ENCODE data around the gene STXBP5.
"Not testable (repeated sequence)": the region's sequence is repeated elsewhere in the genome, so short reads cannot be mapped to it uniquely, and the experiment has no call there.

STXBP5 gene

DNA sequence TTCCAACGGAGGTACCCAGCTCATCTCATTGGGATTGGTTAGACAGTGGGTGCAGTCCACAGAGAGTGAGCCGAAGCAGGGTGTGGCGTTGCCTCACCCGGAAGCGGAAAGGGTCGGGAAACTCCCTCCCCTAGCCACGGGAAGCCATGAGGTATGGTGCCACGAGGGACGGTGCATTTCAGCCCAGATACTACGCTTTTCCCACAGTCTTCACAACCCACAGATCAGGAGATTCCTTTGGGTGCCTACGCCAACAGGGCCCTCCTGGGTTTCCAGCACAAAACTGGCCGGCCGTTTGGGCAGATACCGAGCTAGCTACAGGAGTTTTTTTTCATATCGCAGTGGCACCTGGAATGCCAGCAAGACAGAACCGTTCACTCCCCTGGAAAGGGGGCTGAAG lies 46.9 kb downstream of the STXBP5 start:
- DNase-seq = no peak

DNA sequence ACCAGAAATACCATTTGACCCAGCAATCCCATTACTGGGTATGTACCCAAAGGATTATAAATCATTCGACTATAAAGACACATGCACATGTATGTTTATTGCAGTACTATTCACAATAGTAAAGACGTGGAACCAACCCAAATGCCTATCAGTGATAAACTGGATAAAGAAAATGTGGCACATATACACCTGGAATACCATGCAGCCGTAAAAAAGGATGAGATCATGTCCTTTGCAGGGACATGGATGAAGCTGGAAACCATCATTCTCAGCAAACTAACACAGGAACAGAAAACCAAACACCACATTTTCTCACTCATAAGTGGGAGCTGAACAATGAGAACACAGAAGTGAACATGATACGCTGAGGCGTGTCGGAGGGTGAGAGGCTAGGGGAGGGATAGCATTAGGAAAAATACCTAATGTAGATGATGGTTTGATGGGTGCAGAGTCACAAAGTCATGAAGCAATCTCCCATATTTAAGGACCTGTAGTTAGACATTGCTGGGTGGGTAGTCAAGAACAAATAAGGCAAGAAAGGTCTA lies 50.8 kb downstream of the STXBP5 start:
- DNase-seq = not testable (repeated sequence)

DNA sequence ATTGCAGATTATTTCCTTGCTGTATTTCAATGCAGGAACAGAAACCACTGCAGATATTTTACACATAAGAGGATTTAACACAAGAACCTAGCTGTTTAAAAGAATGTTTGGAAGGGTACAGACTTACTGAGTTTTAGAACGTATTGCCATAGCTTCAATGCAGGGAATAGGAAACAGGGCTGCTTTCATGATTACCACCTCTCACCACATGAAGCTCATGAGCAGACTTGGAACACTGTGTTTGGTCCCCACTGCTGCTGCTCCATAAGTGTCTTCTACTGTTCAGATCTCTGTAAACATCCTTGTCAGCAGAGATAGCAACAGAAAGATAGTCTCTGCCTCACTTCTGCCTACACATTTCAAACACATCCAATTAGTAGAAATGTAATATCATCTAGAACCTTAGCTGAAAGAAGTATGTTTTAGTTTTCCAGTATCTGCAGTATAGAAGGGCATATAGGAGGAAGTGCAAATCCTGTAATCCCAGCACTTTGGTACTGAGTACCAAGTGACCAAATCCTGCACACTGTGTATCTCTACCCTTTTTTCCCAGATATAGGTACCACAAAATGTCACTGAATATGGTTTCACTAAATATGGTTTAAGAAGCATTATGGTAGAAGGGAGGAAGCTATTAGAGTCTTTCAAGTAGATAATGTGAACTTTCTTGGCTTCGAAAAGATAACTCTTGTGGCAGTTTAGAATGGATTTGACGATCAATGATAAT lies 51.9 kb downstream of the STXBP5 start:
- DNase-seq = no peak

DNA sequence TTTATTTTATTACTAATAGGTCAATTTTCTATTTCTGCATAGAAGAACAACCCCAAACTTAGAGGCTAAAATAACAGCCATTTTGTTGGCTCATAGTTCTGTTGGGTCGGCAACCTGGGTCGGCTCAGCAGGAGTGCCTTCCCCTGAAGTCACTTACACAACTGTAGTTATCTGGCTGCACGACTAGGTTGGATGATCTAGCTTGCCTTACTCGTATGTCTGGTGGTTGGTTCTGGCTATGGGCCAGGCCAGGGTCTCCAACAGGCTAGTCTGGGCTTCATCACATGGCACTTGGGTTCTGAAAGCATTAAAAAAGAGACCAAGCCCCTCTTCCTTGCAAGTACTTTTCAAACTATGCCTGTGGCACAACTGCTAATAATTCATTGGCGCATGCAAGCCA lies 53.5 kb downstream of the STXBP5 start:
- DNase-seq = no peak

DNA sequence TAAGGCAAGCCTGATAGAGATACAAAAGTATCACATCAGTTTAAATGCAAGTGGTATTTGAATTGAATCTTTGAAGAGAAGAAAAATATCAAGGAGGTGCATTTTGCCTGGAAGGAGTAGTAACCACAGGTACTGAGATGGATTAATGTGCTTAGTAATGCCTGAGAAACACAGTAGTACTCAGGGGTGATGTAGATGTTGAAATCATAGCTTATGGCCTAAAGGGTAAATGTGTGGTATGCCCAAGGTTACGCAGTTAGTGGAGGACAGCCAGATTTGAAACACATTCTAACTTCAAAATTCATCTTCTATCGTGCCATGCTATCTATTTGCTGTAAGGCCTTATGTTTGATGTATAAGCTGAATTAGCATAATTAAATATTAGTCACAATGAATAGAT lies 55.9 kb downstream of the STXBP5 start:
- no peak for DNase-seq

DNA sequence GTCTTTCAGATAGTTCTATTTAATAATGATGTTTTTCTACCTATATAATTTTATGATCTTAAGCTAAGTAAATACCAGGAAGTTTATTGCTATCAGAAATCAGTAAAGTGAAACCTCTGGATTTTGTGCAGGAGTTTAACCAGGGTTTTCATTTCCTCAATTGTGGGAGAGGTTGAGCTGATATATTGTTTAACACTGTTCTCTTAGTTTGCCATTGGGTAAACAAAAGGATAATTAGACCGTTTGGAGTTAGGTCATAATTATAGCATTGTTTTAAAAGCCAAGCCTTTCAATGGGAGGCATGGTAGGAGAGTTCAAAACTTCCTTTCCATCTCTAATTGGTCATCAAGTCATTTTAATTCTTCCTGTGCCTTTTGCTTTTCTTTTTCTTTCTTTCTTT lies 58.7 kb downstream of the STXBP5 start:
- DNase-seq = no peak

DNA sequence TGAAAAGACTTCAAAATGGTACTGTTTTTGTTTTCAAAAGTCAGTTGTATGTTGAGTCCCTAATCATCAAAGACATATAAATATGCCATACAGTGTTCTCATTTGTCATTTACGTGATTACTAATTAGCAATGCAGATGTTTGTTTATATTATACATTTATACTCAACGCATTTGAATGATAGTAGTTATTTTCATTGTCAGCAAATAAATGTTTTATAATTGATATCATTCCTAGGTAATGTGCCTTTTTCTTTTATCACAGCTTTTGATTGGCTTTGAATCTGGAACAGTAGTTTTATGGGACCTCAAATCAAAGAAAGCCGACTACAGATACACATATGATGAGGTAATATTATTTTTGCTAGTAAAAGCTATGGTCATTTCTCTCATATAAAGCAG lies 62.6 kb downstream of the STXBP5 start:
- DNase-seq = no peak

DNA sequence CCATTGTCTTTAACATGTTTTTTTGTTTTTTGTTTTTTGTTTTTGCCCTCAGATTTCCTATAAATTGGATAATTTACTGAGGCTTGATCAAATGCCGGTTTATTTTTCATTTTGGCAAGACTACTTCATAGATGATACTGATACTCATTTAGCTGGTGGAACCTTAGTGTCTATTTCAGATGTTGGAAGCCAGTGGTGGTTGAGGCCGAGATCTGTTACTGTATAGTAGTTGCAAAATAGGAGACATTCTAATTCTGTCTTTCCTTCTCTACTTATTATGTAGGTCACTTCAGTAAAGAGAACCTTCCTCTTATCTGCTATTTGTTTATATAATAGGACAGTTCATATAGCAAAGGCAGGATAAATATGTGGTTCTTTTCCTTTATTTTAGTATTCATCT lies 63.4 kb downstream of the STXBP5 start:
- DNase-seq = no peak

DNA sequence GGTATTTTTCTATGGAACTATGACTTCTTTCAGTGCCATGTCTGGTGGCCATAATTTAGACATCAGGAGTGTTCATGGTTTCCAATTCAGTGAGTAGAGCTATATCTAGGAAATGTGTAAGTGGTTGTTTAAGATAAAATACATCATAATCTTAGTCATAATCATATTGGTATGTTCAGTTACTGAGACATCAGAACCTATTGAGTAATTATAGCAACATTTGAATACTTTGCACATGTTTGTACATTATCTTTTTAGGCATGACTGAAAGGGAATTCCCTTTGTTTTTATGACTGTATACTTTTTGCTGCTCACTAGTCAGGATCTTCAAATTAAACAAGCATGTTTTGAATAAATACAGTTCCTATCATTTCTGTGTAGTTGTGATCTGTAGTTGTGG lies 64.0 kb downstream of the STXBP5 start:
- no peak for DNase-seq

DNA sequence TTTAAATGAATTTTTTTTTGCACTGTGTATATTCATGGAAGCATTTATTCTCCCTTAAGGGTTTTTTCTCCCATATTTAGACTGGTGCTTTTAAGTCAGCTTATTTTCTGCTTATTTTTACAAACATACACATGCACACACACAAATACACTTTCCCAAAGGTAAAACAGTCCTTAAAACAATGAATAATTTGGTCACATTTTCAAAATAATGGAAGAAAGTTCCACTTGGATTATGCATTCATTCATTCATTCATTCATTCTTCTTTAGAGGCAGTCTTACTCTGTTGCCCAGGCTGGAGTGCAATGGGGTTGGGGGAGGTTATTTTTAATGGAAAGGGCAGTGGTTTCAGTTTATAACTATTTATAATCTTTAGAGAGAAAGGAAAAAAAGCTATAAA lies 69.8 kb downstream of the STXBP5 start:
- DNase-seq = no peak

DNA sequence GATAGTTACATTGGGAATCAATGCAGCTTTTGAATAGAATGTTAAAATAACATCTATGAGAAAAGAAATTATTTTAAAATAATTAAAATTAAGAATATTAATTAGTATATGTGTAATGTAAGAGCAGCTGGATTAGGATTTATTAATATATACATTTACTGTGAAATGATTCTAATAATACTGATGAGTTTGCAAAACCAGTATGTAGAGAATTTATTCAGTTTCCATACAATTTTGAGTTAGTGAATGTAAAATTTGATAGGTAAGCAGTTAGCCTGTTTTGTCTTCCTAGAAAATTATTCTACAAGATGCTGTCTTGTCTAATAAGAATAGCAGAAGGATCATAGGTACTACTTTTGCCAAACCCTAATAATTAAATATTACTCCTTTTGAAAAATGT lies 70.6 kb downstream of the STXBP5 start:
- no peak for DNase-seq

DNA sequence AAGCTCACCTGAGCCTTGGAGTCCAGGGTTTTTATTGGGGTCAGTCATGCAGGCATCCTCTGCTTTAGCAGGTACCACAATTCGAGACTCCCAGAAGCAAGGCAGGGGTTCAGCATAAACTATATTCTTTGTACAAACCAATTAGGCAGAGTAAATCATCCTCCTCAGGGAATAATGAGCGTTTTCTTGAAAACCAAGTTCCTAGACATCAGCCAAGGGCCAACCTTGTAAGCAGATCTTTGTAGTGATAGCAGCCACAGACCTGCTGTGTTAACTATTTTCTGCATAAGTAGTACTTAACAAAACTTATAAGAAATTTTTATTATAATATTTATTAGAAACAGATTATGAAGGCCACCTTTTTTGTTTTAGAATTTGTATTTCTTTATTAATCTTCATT lies 74.7 kb downstream of the STXBP5 start:
- no peak for DNase-seq

DNA sequence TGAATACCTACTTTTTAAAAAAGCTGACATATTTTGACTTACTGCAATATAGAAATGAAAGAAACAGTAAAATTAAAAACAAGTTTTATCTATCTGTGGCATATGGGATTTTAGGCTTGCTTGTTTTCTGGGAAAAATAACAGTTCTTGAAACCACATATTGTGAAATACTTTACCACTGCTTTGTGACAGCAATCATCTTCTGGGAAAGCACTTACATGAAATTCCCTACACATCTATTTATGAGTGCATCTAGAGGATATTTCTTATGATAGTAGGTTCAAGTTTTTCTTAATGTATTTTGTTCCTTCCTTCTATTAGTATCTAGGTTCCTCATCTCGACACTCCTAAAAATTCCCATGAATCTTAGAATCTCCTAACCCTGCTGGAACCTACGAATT lies 75.2 kb downstream of the STXBP5 start:
- no peak for DNase-seq

DNA sequence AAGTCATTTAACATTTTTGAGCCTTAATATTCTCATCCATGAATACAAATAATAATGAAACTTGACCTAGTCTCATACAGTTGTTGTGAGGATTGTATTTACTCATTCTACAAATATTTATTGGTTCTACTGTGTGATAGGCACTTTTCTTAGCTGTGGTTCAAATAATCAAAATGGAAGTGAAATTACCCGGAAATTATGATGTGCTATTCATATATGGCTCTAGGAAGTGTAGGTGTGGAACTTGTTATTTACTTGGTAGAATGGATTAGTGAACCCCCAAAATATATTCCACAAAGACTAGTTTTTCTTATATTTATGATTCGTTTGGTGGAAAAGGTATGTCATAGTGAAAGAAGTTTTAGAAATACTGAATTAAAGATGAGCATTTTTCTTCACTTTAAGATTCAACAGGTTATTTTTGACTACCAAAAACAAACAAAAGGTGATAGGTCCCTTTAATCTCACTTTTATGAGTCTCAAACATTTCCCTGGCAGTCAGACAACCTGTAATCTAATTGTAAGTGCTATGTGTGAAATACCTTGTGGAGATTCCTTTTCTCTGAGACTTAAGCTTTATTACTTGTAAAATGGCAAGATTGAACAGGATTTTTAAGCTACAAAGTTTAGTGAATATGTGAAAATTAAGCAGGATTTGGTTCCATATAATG lies 77.8 kb downstream of the STXBP5 start:
- DNase-seq = no peak

DNA sequence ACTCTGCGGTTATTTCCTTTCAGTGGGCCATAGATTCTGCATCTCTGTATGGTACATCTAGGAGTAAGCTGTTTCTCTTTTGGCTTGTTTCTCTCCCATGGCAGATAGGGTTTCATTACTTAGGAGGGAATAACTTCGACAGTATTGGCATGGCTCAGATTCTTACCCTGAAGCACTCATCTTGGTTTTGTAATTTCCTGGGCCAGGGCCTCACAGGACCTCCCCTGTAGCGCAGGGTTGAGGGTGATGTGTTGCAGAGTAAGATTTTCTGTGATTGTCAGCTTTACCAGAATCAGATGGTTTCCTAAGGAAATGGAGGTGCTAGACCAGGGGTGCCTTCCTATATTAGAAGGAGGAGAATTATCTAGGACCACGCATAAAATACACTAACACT lies 78.3 kb downstream of the STXBP5 start:
- DNase-seq = no peak

DNA sequence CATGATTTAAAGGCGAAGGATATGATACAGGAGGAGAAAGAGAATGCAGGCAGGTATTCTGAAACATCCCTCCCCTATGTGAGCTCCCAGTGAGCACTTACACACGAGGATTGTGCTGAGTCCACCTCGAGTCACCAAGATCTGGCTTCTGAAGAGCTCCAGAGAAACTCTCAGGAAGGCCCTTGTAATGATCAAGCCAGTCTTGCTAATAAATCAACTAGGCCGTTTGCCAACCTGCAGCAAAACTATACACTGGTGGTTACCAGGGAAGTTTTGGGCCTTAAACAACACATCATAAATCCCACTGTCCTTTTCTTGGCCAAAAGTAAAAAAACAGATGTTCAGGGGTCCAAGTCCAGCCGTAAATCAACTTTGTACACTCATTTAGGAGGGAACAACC lies 79.2 kb downstream of the STXBP5 start:
- no peak for DNase-seq

DNA sequence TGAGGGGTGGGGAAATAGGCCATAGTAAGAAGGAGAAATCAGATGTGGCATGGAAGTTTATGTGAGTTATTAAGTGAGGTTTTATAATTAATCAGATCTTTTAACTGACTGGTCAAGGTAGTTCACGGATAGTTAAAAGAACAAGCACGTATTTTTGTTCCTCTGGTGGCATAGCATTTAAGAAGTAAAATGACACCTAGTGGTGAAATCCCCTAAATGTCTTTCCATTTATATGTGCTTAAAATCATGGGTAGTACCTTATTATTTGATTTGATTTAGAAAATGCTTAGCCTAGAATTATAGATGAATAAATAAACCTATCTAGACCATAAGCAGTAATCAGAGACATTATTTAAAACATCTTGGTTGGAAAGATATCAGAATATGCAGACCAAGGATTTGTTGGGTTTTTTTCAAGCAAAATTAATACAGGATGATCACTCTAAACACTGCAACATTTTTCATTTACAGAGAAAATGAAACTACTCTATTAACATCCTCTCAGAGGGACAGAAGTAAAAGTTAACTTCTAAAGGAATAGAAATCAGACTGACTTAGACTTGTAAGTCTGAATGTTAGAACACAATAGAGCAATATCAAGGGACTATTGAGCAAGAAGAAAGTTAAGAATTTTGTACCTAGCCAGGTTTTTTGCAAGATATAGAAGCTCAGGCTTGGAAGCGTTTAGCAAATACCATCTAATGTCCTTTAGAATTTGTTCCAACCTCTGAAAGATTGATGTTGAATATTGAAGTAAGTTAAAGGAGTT lies 81.1 kb downstream of the STXBP5 start:
- no peak for DNase-seq

DNA sequence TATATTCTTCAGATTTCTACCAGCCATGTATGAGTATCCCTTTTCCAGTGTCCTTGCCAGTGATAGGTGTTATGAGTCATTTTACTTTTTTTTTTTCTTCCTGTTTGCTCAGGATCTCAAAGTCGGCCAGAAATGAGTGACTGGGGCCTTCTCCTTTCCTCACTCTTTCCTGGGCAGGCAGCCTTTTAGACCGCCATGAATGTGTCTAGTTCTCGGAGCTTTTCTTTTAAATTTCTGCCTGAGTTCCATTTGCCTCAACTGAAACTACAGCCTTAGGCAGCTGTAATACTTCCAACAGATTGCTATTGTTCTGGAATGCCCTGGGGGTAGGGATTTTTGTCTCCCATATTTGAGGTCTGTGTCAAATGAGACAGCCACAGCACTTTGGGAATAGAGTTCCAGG lies 83.7 kb downstream of the STXBP5 start:
- no peak for DNase-seq

DNA sequence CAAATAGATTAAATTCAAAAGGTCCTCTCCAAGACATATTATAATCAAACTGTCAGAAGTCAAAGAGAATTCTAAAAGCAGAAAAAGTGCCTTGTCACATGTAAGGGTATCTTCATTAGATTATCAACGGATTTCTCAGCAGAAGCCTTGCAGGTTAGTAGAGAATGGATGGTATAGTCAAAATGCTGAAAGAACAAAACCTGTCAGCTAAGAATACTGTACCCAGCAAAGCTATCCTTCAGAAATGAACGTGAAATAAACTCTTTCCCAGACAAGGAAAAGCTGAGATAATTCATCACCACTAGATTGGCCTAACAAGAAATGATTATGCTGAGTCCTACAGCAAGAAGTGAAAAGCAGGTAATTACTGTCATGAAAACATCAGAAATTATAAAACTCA lies 92.9 kb downstream of the STXBP5 start:
- no peak for DNase-seq

DNA sequence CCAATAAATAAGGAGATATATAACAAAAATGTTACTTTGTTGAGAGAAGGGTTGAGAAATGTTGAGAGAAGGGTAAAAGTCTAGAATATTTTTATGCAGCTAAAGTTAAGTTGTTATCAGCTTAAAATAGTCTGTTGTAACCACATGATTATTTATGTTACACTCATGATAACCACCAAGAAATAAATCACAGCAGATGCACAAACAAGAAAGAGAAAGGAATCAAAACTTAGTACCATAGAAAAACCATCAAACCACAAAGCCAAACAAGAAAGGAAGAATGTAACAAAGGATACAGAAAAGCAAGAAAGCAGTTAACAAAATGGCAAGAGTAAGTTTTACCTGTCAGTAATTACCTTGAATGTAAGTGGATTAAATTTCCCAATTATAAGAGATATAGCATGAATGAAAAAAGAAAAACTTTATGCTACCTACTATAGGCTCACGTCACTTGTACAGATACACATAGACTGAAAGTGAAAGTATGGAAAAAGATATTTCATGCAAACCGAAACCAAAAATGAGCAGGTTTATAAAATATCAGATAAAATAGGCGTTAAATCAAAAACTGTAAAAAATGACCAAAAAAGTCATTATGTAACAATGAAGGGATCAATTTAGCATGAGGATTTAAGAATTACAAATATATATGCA lies 93.6 kb downstream of the STXBP5 start:
- DNase-seq = no peak

DNA sequence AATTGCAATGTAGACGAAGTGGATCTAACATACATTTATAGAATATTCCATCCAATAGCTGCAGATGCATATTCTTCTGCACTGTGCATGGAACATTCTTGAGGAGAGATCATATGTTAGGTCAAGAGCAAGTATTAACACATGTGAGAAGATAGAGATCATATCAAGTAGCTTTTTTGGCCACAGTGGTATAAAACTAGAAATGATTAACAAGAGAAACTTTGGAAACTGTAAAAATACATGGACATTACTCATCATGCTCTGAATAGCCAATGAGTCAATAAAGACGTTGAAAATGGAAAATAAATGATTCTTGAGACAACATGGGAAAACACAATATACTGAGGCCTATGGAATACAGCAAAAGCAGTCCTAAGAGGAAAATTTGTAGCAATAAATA lies 94.2 kb downstream of the STXBP5 start:
- DNase-seq = no peak

DNA sequence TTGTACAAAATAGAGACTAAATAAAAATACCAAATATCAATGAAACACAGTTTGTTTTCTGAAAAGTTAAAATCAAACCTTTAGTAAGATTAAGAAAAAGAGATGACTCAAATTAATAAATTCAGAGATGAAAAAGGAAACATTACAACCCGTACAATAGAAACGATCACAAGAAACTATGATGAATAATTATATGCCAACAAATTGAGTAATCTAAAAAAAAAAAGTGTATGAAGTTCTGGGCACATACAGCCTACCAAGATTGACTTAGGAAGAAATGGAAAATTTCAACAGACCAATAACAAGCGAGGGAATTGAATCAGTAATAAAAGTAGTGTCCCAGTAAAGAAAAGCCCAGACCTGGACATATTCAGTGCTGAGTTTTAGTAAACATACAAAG lies 94.8 kb downstream of the STXBP5 start:
- DNase-seq = no peak

DNA sequence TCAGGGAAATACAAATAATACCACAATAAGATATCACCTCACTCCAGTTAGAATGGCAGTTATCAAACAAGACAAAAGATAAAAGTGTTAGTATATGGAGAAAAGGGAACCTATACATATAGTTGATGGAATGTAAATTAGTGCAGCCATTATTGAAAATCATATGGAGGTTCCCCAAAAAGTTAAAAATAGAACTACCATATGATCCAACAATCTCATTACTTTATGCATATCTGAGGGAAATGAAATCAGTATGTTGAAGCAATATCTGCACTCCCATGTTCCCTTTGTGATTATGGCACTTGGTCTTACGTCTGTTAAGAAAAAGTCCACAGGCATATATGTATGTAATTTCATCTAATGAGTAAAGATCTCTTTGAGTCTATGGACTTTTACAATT lies 96.9 kb downstream of the STXBP5 start:
- DNase-seq = no peak
